HG03159 (cell line): ENCODE measurements around the gene MASP1.

Experiments used
- ATAC-seq: cut with Tn5 transposase; IDR thresholded peaks from one replicate; pipeline ENCODE4 v1.9.1; 2021; ENCODE audit warnings: mild to moderate bottlenecking, moderate library complexity; ENCODE audit not compliant: unreplicated experiment

Gene MASP1

DNA sequence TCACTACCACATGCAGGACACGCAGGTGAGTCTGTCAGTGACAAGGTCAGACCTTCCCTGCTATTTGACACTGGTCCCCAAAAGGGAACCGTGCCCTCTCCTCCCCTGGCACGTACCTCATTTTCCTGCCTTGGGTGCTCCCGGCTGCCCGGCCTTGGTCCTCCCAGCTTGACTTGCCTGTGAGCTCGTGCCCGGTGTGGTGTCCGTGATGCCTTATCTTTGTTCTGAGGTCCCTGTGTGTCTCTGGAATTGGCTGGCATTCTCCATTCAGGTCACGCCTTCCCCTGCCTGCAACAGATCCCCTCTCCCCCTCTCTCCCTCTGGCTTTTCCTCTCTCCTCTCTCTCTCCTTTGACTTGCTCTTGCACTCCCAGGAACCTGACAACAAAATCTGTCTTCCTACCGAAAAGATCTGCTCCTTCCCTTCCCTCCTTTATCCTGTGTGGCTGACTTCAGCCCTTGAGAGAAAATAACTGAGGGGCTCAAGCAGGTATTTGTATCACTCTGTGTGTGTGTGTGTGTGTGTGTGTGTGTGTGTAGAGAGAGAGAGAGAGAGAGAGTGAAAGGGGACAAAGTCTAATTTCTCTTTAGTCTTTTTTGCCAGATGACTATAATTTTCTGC, at the start of gene MASP1:
MASP1 (minus strand) TSS at position 226 of the 621 bp plus-strand sequence; CDS start at position 121, 105 bp downstream.
- no peak for ATAC-seq

- no peak for ATAC-seq
These were observed 49.0 kb upstream of the MASP1 start for GRCh38 chr3:187340578-187340977.

GRCh38 chr3:187336322-187336721, 44.8 kb upstream of the MASP1 start:
- no peak for ATAC-seq

GRCh38 chr3:187334904-187335303, 43.4 kb upstream of the MASP1 start:
- no peak for ATAC-seq

- no peak for ATAC-seq
These were observed 37.2 kb upstream of the MASP1 start for GRCh38 chr3:187328691-187329090.

GRCh38 chr3:187327845-187328244, 36.3 kb upstream of the MASP1 start:
- no peak for ATAC-seq

GRCh38 chr3:187325632-187326031, 34.1 kb upstream of the MASP1 start:
- ATAC-seq: no peak

DNA sequence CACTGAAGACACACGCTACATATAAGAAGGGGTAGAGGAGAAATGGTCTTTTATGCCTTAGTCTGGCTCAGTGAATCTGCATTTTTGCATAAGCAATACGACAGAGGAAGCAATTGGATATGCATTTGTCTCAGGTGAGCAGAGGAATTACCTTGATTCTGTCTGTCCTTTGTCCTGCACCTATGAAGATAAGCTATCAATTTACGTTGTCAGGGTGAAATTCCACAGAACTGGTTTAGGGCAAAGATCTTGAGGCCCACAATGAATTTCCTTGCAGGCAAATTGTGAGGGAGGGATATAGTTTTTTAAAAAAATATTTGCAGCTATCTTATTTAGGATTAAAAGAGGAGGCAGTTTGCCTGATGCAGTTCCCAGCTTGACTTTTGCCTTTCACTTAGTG, 31.6 kb upstream of the MASP1 start:
- ATAC-seq: no peak

DNA sequence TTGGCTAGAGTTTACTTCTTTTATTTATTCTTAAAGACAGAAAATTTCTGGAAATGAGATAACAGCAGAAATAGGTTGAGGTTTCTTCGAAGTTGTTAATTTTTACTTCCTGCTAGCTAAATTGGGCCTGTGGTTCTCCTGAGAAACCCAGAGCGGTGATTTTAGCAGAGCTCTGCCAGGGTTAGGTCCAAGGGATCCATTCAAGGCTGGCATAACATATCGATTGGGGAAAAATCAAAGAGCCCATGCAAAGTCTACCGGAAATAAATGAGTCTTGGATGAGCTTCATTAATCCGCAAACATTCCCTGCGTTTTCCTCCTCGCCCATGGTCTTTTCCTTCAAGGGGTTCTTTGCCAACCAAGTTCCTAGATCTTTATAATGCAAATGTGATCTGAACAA, 30.8 kb upstream of the MASP1 start:
- ATAC-seq: no peak

DNA sequence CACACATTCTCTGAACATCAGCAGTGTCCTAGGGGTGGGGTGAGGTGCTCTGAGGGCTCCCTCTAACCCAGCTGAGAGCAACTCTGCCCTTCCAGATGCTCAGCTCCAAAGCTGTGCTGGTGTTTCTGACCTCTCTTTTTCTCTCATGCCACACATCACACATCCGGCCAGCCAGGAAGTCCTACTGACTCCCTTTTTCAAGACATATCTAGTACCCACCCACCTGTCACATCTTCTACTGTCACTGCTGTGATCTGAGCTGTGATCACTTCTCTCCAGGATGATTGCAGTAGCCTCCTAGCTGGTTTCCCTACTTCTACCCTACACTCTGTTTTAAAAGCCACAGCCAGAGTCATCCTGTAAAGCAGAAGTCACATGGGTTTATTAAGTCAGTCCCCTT, 30.2 kb upstream of the MASP1 start:
- no peak for ATAC-seq

- peak; percentile 79 for ATAC-seq
These were observed 28.3 kb upstream of the MASP1 start for GRCh38 chr3:187319699-187320302.

DNA sequence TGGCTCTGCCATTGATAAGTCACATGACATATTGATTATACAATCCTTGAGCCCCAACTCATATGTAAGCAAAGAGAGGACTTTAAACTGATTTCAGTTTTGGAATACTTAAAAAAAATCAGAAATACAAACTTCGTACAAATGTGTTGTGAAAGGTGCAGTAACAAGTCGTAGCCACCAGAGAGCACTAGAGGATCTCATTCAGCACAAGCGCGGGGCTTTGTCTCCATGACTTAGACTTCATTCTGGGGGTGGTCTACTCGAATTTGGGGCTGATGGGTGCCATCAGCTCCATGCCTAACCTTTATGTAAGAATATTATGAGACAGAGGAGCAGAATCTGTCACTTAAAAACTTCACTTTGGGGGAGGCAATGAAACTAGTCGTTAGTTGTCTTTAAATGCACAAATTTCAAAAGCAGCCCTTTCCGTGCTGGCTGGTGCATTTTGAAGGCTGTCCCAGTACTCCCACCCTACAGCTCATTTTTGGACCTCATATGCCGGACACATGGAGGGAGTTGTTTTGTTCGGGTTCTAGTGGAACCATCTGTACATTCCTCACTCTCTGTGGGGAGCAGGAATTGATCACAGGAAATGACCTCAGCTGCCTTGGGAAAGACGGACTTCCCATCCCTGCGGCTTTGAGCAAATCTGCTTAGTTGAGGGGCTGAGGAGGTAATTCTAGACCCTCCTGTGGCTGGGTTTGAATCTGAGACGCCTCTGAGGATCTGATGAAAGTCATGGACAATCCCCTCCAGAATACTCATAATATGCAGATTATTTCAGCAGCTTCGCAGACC, 27.5 kb upstream of the MASP1 start:
- peak; percentile 50 for ATAC-seq

GRCh38 chr3:187315872-187316271, 24.3 kb upstream of the MASP1 start:
- no peak for ATAC-seq

DNA sequence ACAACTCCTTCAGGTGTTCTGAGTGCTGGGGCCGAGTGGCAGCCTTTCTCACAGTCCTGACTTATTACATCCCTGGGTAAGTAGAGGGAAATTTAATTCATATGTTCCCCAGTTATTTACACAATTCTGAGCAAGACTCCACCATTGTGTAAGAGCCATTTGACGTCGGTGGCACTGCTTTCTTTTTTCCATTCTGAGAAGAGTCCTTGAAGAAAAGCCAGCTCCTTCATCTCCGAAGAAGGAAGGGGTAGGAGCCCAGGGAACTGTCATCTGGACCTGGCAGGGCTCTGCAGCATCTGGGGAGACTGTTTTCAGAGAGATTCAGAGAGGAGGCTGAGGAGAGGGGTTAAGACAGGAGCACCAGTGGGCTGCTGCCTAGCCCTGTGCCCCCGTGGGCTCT, 22.6 kb upstream of the MASP1 start:
- ATAC-seq: no peak

DNA sequence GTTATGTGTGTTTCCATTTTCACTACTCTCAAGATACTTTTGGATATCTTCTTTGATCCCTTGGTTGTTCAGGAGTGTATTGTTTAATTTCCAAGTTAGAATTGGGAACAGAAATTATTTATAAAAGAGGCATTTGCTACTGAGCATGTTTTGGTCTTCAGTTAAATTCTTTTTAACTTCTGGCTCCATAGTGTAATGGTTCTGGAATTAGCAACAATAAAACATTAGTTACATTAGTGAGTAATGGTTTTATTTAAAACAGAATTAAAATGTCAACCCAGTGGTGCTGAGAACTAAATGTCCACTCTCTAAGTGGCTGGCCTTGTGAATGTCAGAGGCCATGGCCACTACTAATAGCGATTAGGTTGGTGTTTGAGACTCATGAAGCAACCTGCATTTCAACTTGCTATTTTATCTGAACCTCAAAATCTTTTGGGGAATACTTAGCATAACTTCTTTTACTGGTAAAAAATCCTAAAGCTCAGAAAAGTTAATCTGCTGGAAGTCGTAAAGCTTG, 19.5 kb upstream of the MASP1 start:
- no peak for ATAC-seq

DNA sequence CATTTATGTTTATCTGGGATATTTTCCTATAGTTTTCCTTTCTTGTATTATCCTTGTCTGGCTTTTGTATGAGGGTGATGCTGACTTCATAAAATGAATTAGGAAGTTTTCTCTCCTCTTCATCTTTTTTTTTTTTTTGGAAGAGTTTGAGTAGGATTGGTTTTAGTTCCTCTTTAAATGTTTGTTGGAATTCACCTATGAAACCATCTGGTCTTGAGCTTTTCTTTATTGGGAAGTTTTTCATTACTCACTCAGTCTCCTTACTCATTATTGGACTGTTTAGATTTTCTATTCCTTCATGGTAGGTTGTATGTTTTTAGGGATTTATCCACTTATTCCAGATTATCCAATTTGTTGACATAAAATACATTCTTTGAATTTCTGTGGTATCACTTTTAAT, 18.7 kb upstream of the MASP1 start:
- ATAC-seq: no peak

DNA sequence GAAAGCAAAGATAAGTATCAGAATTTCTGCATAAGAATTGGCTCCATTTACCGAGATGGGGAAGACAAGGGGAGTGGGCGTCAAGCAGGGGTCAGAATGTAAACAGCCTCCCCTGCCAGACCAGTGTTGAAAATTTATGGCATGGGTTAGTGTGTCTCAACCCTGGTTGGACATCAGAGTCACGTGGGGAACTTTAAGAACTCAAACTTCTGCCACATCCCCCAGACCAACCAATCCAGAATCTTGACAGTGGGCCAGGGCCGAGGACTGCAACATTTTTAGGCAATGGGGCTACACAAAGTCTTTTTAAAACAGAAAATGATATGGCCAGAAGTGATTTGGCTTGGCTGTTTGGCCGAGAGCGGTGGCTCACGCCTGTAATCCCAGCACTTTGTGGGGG, 14.3 kb upstream of the MASP1 start:
- no peak for ATAC-seq

DNA sequence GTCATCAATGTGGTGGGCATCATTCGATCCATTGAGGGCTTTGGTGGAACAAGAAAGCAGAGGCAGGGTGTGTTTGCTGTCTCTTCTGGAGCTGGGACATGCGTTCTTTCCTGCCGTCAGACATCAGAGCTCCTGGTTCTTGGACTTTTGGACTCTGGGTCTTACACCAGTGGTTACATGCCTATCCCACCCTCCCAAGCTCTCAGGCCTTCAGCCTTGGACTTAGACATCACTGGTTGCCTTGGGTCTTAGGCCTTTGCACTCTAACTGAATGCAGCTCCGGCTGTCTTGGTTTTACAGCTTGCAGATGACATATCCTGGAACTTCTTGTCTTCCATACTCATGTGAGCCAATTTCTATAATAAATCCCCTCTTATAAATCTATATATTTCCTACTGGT, 8.1 kb upstream of the MASP1 start:
- no peak for ATAC-seq

DNA sequence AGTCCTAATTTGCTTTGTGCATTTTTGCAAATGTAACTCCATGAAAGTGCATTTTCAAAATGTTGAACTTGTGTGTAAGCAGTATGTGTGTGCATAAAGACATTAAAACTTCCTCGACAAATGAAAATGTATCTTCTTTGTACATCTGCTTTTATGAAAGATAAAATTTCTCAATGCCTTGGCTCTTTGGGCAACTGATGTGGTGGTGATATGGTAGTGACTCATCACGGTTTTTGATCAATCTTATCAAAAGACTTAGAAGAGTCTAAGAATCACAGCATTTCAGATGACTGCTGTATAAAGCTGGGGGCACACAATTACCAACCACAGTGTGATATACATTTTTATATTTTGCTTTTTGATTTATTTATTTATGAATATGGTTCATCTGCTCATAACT, 5.4 kb upstream of the MASP1 start:
- ATAC-seq: no peak

- ATAC-seq: no peak
These were observed 4.5 kb upstream of the MASP1 start for GRCh38 chr3:187296058-187296457.

GRCh38 chr3:187295316-187296034, 3.9 kb upstream of the MASP1 start:
- ATAC-seq: no peak
